Breast epithelium (tissue), 4 donors: ENCODE measurements around the gene DGKB. TPM values are rescaled to one million over a fixed set of nuclear protein-coding genes. Genes with fewer than 3 reads are reported as not detected.

ENCODE experiments used
- DNase-seq, 2 donors: peaks; one replicate each; pipeline ENCODE4 v3.0.0-alpha.2; 2019; ENCODE audit warnings: low spot score in 2 of 2
- H3K27ac ChIP-seq, 2 donors: fragments of 200-600 bp; sonication (generic) in 1 of 2; one replicate each; pipeline ENCODE4 v1.5.1; 2016 to 2019; ENCODE audit warnings: mild to moderate bottlenecking in 1 of 2
- H3K27me3 ChIP-seq, 2 donors: fragments of 200-600 bp; sonication (generic) in 1 of 2; one replicate each; pipeline versions ENCODE4 v1.5.1 to v1.6.0; 2017 to 2019; ENCODE audit warnings: control low read depth in 1 of 2, mild to moderate bottlenecking in 1 of 2
- H3K36me3 ChIP-seq: fragments of 200-600 bp; one replicate; pipeline ENCODE4 v1.5.1; 2019
- H3K4me1 ChIP-seq, 2 donors: fragments of 200-600 bp; sonication (generic); one replicate each; pipeline ENCODE4 v1.5.1; 2016 to 2019; ENCODE audit warnings: control low read depth in 1 of 2
- H3K4me3 ChIP-seq, 3 donors: fragments of 200-600 bp; sonication (generic); 1 replicate in 2 of 3; 2 replicates in 1 of 3; pipeline ENCODE4 v1.5.1; 2016 to 2019; ENCODE audit warnings: mild to moderate bottlenecking in 3 of 3, moderate library complexity in 2 of 3
- H3K9me3 ChIP-seq, 2 donors: fragments of 200-600 bp; sonication (generic) in 1 of 2; one replicate each; pipeline ENCODE4 v1.5.1; 2016 to 2019; ENCODE audit warnings: control low read depth in 1 of 2
- CTCF ChIP-seq, 3 donors: fragments of 450-650 bp; IDR thresholded peaks; one replicate each; pipeline ENCODE4 v1.5.1; 2016 to 2017; ENCODE audit warnings: antibody characterized with exemption in 3 of 3, mild to moderate bottlenecking in 3 of 3, moderate library complexity in 3 of 3
- POLR2A ChIP-seq: fragments of 450-650 bp; IDR thresholded peaks from one replicate; pipeline ENCODE4 v1.6.1; 2016; ENCODE audit warnings: antibody characterized with exemption, mild to moderate bottlenecking, moderate library complexity
- POLR2AphosphoS5 ChIP-seq, 3 donors: sonication (generic); formaldehyde crosslinking; IDR thresholded peaks; one replicate each; pipeline ENCODE4 v1.6.1; 2017; ENCODE audit warnings: antibody characterized with exemption in 3 of 3
- intact Hi-C: fragments of 100-400 bp; cut with DNase I; formaldehyde crosslinking; loops from one replicate; pipeline ENCODE4 v1.15.1; 2023; ENCODE audit warnings: low total_unique reads
- total RNA-seq, 3 donors: library from RNA; depleted of rRNA; stranded (reverse); fragments of >200 nt; gene quantifications; one replicate each; pipeline ENCODE4 v1.1.0, GENCODE V29; 2016

The DGKB gene
- total RNA-seq, 3 donors from 2014 or later: 0.16 to 0.44 (median 0.33) TPM

GRCh38 chr7:14833707-14834106 lies 68.8 kb downstream of the DGKB start:
- intact Hi-C loops: no loop called here
- TF ChIP-seq POLR2A (no peak), CTCF (IDR thresholded peaks at IDR 0.05) (no peak), POLR2AphosphoS5 (IDR thresholded peaks at IDR 0.05) (no peak)
- H3K9me3 ChIP-seq: no peaks in the 10 kb centered on the region
- H3K4me1 ChIP-seq: no peaks in the 10 kb centered on the region
- no peak overlapping the region for H3K27ac ChIP-seq
- DNase-seq: no peak
- no peaks in the 10 kb centered on the region for H3K27me3 ChIP-seq
- no peaks in the 10 kb centered on the region for H3K36me3 ChIP-seq
- no peak overlapping the region for H3K4me3 ChIP-seq

- no peaks in the 10 kb centered on the region for H3K4me1 ChIP-seq
- H3K27ac ChIP-seq: no peak overlapping the region
- no peaks in the 10 kb centered on the region for H3K9me3 ChIP-seq
- no peaks in the 10 kb centered on the region for H3K27me3 ChIP-seq
- no peaks in the 10 kb centered on the region for H3K36me3 ChIP-seq
- no peak for DNase-seq
- intact Hi-C loops: no loop called here
- H3K4me3 ChIP-seq: no peak overlapping the region
- TF ChIP-seq CTCF (IDR thresholded peaks at IDR 0.05): no peak
- no peak for TF ChIP-seq POLR2A
- TF ChIP-seq POLR2AphosphoS5 (IDR thresholded peaks at IDR 0.05): no peak
Observed at GRCh38 chr7:14828053-14828452, 74.5 kb downstream of the DGKB start.

- no peak for TF ChIP-seq POLR2A
- TF ChIP-seq POLR2AphosphoS5 (IDR thresholded peaks at IDR 0.05): no peak
- TF ChIP-seq CTCF (IDR thresholded peaks at IDR 0.05): no peak
- Histone ChIP-seq H3K27me3 (no peaks in the 10 kb centered on the region), H3K4me1 (no peaks in the 10 kb centered on the region), H3K27ac (no peak overlapping the region), H3K36me3 (no peaks in the 10 kb centered on the region), H3K4me3 (no peak overlapping the region), H3K9me3 (no peaks in the 10 kb centered on the region)
- intact Hi-C loops: no loop called here
- no peak for DNase-seq
Observed at GRCh38 chr7:14826426-14826825, 76.1 kb downstream of the DGKB start.

- TF ChIP-seq CTCF (IDR thresholded peaks at IDR 0.05) (no peak), POLR2AphosphoS5 (IDR thresholded peaks at IDR 0.05) (no peak), POLR2A (no peak)
- intact Hi-C loops: no loop called here
- Histone ChIP-seq H3K27ac (no peak overlapping the region), H3K36me3 (no peaks in the 10 kb centered on the region), H3K9me3 (no peaks in the 10 kb centered on the region), H3K4me3 (no peak overlapping the region), H3K27me3 (no peaks in the 10 kb centered on the region), H3K4me1 (no peaks in the 10 kb centered on the region)
- DNase-seq: no peak
Observed at GRCh38 chr7:14825912-14826311, 76.6 kb downstream of the DGKB start.

- no peak overlapping the region for H3K4me3 ChIP-seq
- TF ChIP-seq CTCF (IDR thresholded peaks at IDR 0.05): no peak
- no peak for TF ChIP-seq POLR2AphosphoS5 (IDR thresholded peaks at IDR 0.05)
- no peak for TF ChIP-seq POLR2A
- no peaks in the 10 kb centered on the region for H3K9me3 ChIP-seq
- intact Hi-C loops: no loop called here
- no peak overlapping the region for H3K27ac ChIP-seq
- no peaks in the 10 kb centered on the region for H3K4me1 ChIP-seq
- H3K27me3 ChIP-seq: no peaks in the 10 kb centered on the region
- H3K36me3 ChIP-seq: no peaks in the 10 kb centered on the region
- DNase-seq: no peak
Observed at GRCh38 chr7:14822481-14822854, 80.1 kb downstream of the DGKB start.
